ENCODE data around the gene ADGRG6. TPM values are rescaled to one million over a fixed set of nuclear protein-coding genes. Genes with fewer than 3 reads are reported as not detected.

Gene ADGRG6
- total RNA-seq, 1 donor from 2014 or later, result not detected

GRCh38 chr6:142478117-142478516, 176.3 kb downstream of the ADGRG6 start:
- intact Hi-C loops (cut with micrococcal nuclease), result loop anchor here (5.0 to 10.0 kb wide), 3 partner anchors 89 to 333 kb away; partner anchors contain the start of genes NMBR and VTA1

DNA sequence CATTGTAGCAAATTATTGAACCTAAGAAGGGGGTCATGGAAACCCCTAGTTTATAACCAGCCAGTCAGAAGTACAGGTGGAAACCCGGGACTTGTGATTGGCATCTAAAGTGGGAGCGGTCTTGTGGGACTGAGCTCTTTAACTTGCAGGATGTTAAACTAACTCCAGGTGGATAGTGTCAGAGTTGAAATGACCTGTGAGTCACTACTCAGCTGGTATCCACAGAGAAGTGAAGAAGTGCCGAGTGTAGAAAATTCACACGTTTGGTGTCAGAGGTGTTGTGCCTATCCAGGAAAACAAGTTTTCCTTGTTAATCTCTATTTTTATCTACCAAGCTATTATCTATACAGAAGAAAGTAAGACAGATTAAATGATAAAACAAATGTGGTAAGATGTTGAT, 179.7 kb downstream of the ADGRG6 start:
- intact Hi-C loops (cut with micrococcal nuclease), result no loop called here

DNA sequence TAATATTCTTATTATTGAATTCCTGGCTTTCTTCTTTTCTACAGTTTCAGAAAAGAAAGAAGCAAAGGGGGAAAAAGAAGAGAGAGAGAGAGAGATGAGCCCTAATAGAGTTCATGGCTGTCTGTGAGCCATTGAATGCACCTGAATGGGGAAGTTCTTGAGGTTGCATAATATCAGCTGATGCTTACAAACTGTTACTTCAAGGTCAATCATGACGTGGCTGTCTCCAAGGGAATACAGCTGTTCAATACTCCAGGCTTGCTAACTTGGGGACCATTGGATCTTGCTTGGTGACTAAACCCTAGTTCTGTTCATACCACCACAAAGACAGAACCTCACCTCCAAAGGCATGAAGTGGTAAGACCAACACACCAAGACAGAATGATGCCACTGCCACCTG, 180.4 kb downstream of the ADGRG6 start:
- intact Hi-C loops (cut with micrococcal nuclease), result no loop called here

DNA sequence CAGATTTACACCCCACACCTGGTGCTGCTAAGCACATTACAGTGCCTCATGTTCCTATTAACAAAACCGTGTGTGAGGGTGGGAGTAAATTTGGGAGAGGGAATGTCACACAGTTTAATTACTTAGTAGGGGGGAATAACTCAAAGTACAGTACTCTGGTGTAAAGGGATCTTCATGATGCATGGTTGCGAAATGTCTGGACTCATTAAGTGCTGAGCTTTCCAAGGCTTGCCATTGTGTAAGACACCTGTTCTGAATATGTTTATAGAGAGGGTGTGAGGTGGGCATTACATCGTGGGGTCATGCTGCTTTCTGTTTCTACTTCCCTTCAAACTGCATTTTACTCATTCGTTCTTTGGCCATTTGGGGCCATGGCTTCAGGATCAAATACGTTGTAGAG, 181.2 kb downstream of the ADGRG6 start:
- intact Hi-C loops (cut with micrococcal nuclease), result no loop called here

GRCh38 chr6:142485256-142485655, 183.4 kb downstream of the ADGRG6 start:
- intact Hi-C loops (cut with micrococcal nuclease), result no loop called here

- intact Hi-C loops (cut with micrococcal nuclease), result no loop called here
Observed at GRCh38 chr6:142489722-142490610, 188.2 kb downstream of the ADGRG6 start.

Other genes with a start within 250 kb of the ADGRG6 start
- not detected in 2 replicates for gene GJE1, start 169.1 kb upstream of the ADGRG6 start, total RNA-seq
- gene NMBR, start 154.9 kb upstream of the ADGRG6 start, total RNA-seq, result not detected in 2 replicates
- gene VTA1, start 154.7 kb upstream of the ADGRG6 start, total RNA-seq, result 38.2 and 41.6 TPM in 2 replicates

All from T-helper 2 cell treated with Interferon-gamma antibody and Interleukin-4, amounts not matched to agents 100 ng/mL and 5 ng/mL, for 36 hours (primary cell).